Measurements from ENCODE around the gene ZIC4.

DNA sequence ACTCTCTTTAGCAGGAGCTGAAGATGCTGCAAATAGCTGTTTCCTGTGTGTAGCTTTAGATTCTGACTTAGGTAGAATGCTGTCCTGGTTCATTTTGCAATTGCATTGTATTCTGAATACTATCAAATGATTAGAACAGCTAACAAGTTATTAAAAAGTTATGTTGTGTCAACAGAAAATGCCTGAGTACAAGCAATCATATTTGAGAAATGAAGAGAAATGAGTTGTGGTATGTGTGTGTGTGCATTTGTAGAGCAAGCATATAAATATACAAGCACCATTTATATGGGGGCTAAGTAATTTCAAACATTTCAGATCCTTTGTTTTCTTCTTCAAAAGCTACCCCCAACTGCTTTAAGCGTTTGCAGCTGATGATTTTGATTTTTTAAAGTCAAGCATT, 10.6 kb upstream of the ZIC4 start:
- no peak for TF ChIP-seq CTCF (IDR thresholded peaks at IDR 0.05 in 4 of 5, conservative IDR thresholded peaks at IDR 0.05 in 1 of 5)
- TF ChIP-seq POLR2A (IDR thresholded peaks at IDR 0.05) = no peak
